Astrocyte (in vitro differentiated cells and primary cell): ENCODE results near the gene PTAFR.

ENCODE experiments used
- CTCF ChIP-seq: IDR thresholded peaks from 2 replicates; pipeline ENCODE4 v1.5.1; 2011; ENCODE audit warnings: low read depth, mild to moderate bottlenecking, inconsistent platforms, low read length, moderate library complexity; ENCODE audit not compliant: insufficient read depth
- EZH2 ChIP-seq: IDR thresholded peaks from 2 replicates; pipeline ENCODE4 v1.6.1; 2012; ENCODE audit warnings: mild to moderate bottlenecking, low read length, inconsistent platforms; ENCODE audit not compliant: insufficient read depth

DNA sequence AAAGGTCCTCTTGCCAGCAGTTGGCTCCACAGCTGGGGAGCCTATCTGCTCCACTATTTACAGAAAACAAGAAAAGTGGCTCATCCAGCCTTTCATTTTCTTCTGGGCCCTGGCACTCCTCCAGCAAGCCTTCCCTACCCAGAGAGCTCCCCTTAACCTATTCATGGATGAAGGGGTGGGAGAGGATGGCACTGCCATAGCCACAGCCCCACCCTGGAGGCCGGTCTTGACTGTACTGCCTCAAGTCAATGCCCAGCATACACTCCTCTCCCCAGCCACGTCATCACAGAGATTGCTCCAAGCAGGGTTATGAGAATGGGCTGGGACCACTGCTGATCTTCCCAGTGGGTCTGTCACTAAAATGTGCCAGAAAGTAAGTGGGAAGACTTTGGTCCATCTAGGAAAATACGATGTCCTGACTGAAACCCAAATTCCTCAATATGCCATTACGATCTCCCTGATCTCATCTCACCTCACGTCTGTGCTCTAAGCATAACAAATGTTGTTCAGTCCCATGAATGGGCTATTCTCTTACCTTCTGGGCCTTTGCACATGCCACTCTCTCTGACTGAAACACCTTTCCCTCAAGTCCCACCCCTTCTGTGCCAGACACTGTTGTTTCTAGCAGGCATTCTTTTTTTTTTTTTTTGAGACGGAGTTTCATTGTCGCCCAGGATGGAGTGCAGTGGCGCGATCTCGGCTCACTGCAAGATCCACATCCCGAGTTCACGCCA lies 21.4 kb upstream of the PTAFR start:
- TF ChIP-seq CTCF (no peak), EZH2 (no peak)
